ENCODE measurements around the gene ATP6V1B1.

The ATP6V1B1 gene

GRCh38 chr2:70977605-70978205, 42.0 kb downstream of the ATP6V1B1 start:
- DNase-seq: no peak

GRCh38 chr2:70978341-70979179, 42.9 kb downstream of the ATP6V1B1 start, which contains the start of gene ANKRD53:
ANKRD53 (plus strand) TSS chr2:70978630; CDS start chr2:70978646, 16 bp downstream.
- no peak for DNase-seq

GRCh38 chr2:70979180-70979488, 43.4 kb downstream of the ATP6V1B1 start:
- no peak for DNase-seq

- DNase-seq: no peak
Observed at GRCh38 chr2:70979626-70980025, 43.9 kb downstream of the ATP6V1B1 start.

- DNase-seq: no peak
Observed at GRCh38 chr2:70981421-70981820, 45.7 kb downstream of the ATP6V1B1 start.

- DNase-seq: no peak
Observed at GRCh38 chr2:70981866-70982810, 46.4 kb downstream of the ATP6V1B1 start.

GRCh38 chr2:70982971-70983370, 47.3 kb downstream of the ATP6V1B1 start:
- no peak for DNase-seq

GRCh38 chr2:70983506-70984227, 48.0 kb downstream of the ATP6V1B1 start:
- DNase-seq: no peak

- no peak for DNase-seq
Observed at GRCh38 chr2:70984228-70984575, 48.5 kb downstream of the ATP6V1B1 start.

- DNase-seq: no peak
Observed at GRCh38 chr2:70984576-70985282, 49.0 kb downstream of the ATP6V1B1 start.

- no peak for DNase-seq
Observed at GRCh38 chr2:70985283-70985688, 49.6 kb downstream of the ATP6V1B1 start.

- no peak for DNase-seq
Observed at GRCh38 chr2:70985956-70986355, 50.3 kb downstream of the ATP6V1B1 start.

- DNase-seq: no peak
Observed at GRCh38 chr2:70986499-70987189, 50.9 kb downstream of the ATP6V1B1 start.

GRCh38 chr2:70987386-70987785, 51.7 kb downstream of the ATP6V1B1 start:
- DNase-seq: no peak

GRCh38 chr2:70988151-70988550, 52.5 kb downstream of the ATP6V1B1 start:
- DNase-seq: no peak

GRCh38 chr2:70988726-70989648, 53.3 kb downstream of the ATP6V1B1 start:
- DNase-seq: no peak

GRCh38 chr2:70990216-70990615, 54.5 kb downstream of the ATP6V1B1 start:
- no peak for DNase-seq

GRCh38 chr2:70991142-70991541, 55.4 kb downstream of the ATP6V1B1 start:
- DNase-seq: no peak

- DNase-seq: no peak
Observed at GRCh38 chr2:70991742-70992141, 56.0 kb downstream of the ATP6V1B1 start.
